ENCODE measurements around the gene ADARB2. TPM values are rescaled to one million over a fixed set of nuclear protein-coding genes. Genes with fewer than 3 reads are reported as not detected.
A peak's percentile ranks its signal among the peaks of the same experiment; 100 is the strongest.

Gene ADARB2
- total and polyA plus RNA-seq, 8 donors: 0.34 to 24.7 (median 3.2) TPM

- Histone ChIP-seq H3K9me3 (no peaks in the 10 kb centered on the region), H3K4me3 (no peak overlapping the region), H3K27me3 (no peaks in the 10 kb centered on the region), H3K4me1 (no peaks in the 10 kb centered on the region), H3K36me3 (no peaks in the 10 kb centered on the region), H3K27ac (no peak overlapping the region)
- FAIRE-seq (no peak), DNase-seq (no peak), ATAC-seq (peak in 1 of 4 donors; percentile 23)
- TF ChIP-seq CTCF (IDR thresholded peaks at IDR 0.05): no peak
- WGBS, 2 donors: 41% methylated on average over 8 of the region's 8 CpGs
- intact Hi-C loops (cut with DNase I): no loop called here
Observed at GRCh38 chr10:1316809-1317143, 420.5 kb downstream of the ADARB2 start.

GRCh38 chr10:1316121-1316808, 421.1 kb downstream of the ADARB2 start:
- H3K27me3 ChIP-seq: no peaks in the 10 kb centered on the region
- FAIRE-seq: no peak
- peak in 1 of 4 donors; percentile 29 for ATAC-seq
- DNase-seq: no peak
- TF ChIP-seq CTCF (IDR thresholded peaks at IDR 0.05): no peak
- H3K27ac ChIP-seq: no peak overlapping the region
- H3K36me3 ChIP-seq: no peaks in the 10 kb centered on the region
- H3K4me1 ChIP-seq: no peaks in the 10 kb centered on the region
- WGBS, 2 donors: 56 to 58% methylated on average over 16 of the region's 16 CpGs
- H3K4me3 ChIP-seq: no peak overlapping the region
- intact Hi-C loops (cut with DNase I): no loop called here
- H3K9me3 ChIP-seq: no peaks in the 10 kb centered on the region

GRCh38 chr10:1315178-1315577, 422.1 kb downstream of the ADARB2 start:
- no peak for TF ChIP-seq CTCF (IDR thresholded peaks at IDR 0.05)
- DNase-seq: no peak

GRCh38 chr10:1311726-1312125, 425.6 kb downstream of the ADARB2 start:
- intact Hi-C loops (cut with DNase I): no loop called here
- Histone ChIP-seq H3K27me3 (no peaks in the 10 kb centered on the region), H3K4me1 (no peaks in the 10 kb centered on the region), H3K27ac (no peak overlapping the region), H3K9me3 (no peaks in the 10 kb centered on the region), H3K4me3 (no peak overlapping the region), H3K36me3 (no peaks in the 10 kb centered on the region)
- no peak for FAIRE-seq
- ATAC-seq: no peak
- 54 to 68% methylated on average over 7 of the region's 7 CpGs for WGBS, 2 donors
- no peak for TF ChIP-seq CTCF (IDR thresholded peaks at IDR 0.05)
- no peak for DNase-seq

More at GRCh38 chr10:1315178-1315577, 422.1 kb downstream of the ADARB2 start:
- no peak for FAIRE-seq
- Histone ChIP-seq H3K4me1 (no peaks in the 10 kb centered on the region), H3K4me3 (no peak overlapping the region), H3K27me3 (no peaks in the 10 kb centered on the region), H3K9me3 (no peaks in the 10 kb centered on the region), H3K27ac (no peak overlapping the region), H3K36me3 (no peaks in the 10 kb centered on the region)
- ATAC-seq: no peak
- WGBS, 2 donors: 63 to 65% methylated on average over 10 of the region's 10 CpGs
- intact Hi-C loops (cut with DNase I): no loop called here

GRCh38 chr10:1310271-1310789, 427.0 kb downstream of the ADARB2 start:
- ATAC-seq (no peak), DNase-seq (no peak), FAIRE-seq (no peak)
- Histone ChIP-seq H3K27ac (no peak overlapping the region), H3K4me1 (no peaks in the 10 kb centered on the region), H3K36me3 (no peaks in the 10 kb centered on the region), H3K4me3 (no peak overlapping the region), H3K27me3 (no peaks in the 10 kb centered on the region), H3K9me3 (no peaks in the 10 kb centered on the region)
- TF ChIP-seq CTCF (IDR thresholded peaks at IDR 0.05): no peak
- WGBS, 2 donors: 55 to 62% methylated on average over 9 of the region's 9 CpGs
- intact Hi-C loops (cut with DNase I): no loop called here
